K562 (cell line): ENCODE data around the gene KRT82.

Source experiments
- ARNT ChIP-seq, 2 experiments: fragments of 450-650 bp; IDR thresholded peaks; 2 replicates each; pipeline ENCODE4 v1.6.1; 2016; ENCODE audit warnings: mild to moderate bottlenecking in 1 of 2
- JUND ChIP-seq, 2 experiments: IDR thresholded peaks; 2 replicates in 1 of 2; 3 replicates in 1 of 2; pipeline ENCODE4 v1.6.1; 2011; ENCODE audit warnings: borderline replicate concordance in 2 of 2, low read depth in 2 of 2, low read length in 2 of 2, improper control_type of control experiment in 1 of 2, missing biosample characterization in 1 of 2, missing genetic modification characterization in 1 of 2, missing genetic modification reagents in 1 of 2
- KLF10 ChIP-seq: fragments of 250-450 bp; sonication (Bioruptor Pico); IDR thresholded peaks from 2 replicates; pipeline ENCODE4 v1.6.1; 2021; ENCODE audit warnings: matching md5 sums
- POLR2A ChIP-seq: fragments of 450-650 bp; conservative IDR thresholded peaks from 2 replicates; pipeline ENCODE4 v1.6.1; 2016
- PREB ChIP-seq: sonication (generic); formaldehyde crosslinking; IDR thresholded peaks from 2 replicates; pipeline ENCODE4 v1.8.1; 2023; ENCODE audit warnings: mild to moderate bottlenecking, missing genetic modification reagents
- PURB ChIP-seq: sonication (generic); formaldehyde crosslinking; IDR thresholded peaks from 2 replicates; pipeline ENCODE4 v1.9.0; 2021; ENCODE audit warnings: low read depth, mild to moderate bottlenecking, missing genetic modification reagents
- RHOXF2B ChIP-seq: fragments of 250-450 bp; sonication (Bioruptor Pico); conservative IDR thresholded peaks from 2 replicates; pipeline ENCODE4 v1.5.1; 2021
- SETDB1 ChIP-seq: IDR thresholded peaks from one replicate; pipeline ENCODE4 v1.6.1; 2012; ENCODE audit warnings: low read length, control low read depth, inconsistent platforms
- TAF1 ChIP-seq: IDR thresholded peaks from 2 replicates; pipeline ENCODE4 v1.6.1; 2011; ENCODE audit warnings: mild to moderate bottlenecking, low read length, moderate library complexity; ENCODE audit not compliant: insufficient read depth, control insufficient read depth, severe bottlenecking; ENCODE audit errors: extremely low read depth
- TFAM ChIP-seq: fragments of 250-450 bp; sonication (Bioruptor Pico); conservative IDR thresholded peaks from 2 replicates; pipeline ENCODE4 v1.5.0; 2021; ENCODE audit warnings: mild to moderate bottlenecking, moderate library complexity
- TF ChIP-seq, protein P1 (sequence below), 3 experiments: IDR thresholded peaks in 2 of 3; conservative IDR thresholded peaks in 1 of 3; 2 replicates each; pipeline ENCODE4 v1.5.1; 2011 to 2012; ENCODE audit warnings: low read length in 3 of 3, mild to moderate bottlenecking in 3 of 3, control low read depth in 2 of 3, improper control_type of control experiment in 1 of 3, inconsistent platforms in 1 of 3, low read depth in 1 of 3, mixed read lengths in 1 of 3, moderate library complexity in 1 of 3; ENCODE audit not compliant: insufficient read depth in 2 of 3
- TF ChIP-seq, protein P2 (sequence below): fragments of 250-450 bp; sonication (Bioruptor Pico); IDR thresholded peaks from 2 replicates; pipeline ENCODE4 v1.5.1; 2021; ENCODE audit warnings: mild to moderate bottlenecking
- TF ChIP-seq, protein P3 (sequence below): sonication (generic); formaldehyde crosslinking; IDR thresholded peaks from 2 replicates; pipeline ENCODE4 v1.8.1; 2023; ENCODE audit warnings: mild to moderate bottlenecking, missing genetic modification reagents
- TF ChIP-seq, protein P4 (sequence below), 2 experiments: fragments of 450-650 bp; IDR thresholded peaks; 2 replicates each; pipeline ENCODE4 v1.6.1; 2016; ENCODE audit warnings: mild to moderate bottlenecking in 2 of 2, borderline replicate concordance in 1 of 2, low read depth in 1 of 2, moderate library complexity in 1 of 2

DNA sequence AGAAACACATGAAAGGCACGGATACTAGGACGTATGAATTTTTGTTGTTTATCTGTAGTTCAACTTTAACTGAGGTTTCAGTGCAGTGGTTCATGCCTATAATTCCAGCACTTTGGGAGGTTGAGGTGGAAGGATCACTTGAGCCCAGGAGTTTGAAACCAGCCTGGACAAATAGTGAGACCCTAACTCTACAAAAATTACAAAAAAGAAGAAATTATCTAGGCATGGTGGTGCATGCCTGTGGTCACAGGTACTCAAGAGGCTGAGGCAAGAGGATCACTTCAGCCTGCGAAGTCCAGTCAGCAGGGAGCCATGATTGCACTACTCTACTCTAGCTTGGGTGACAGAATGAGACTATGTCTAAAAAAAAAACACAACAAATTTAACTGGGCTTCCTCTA is 37.8 kb upstream of the KRT82 start:
- TF ChIP-seq, protein P1, sequence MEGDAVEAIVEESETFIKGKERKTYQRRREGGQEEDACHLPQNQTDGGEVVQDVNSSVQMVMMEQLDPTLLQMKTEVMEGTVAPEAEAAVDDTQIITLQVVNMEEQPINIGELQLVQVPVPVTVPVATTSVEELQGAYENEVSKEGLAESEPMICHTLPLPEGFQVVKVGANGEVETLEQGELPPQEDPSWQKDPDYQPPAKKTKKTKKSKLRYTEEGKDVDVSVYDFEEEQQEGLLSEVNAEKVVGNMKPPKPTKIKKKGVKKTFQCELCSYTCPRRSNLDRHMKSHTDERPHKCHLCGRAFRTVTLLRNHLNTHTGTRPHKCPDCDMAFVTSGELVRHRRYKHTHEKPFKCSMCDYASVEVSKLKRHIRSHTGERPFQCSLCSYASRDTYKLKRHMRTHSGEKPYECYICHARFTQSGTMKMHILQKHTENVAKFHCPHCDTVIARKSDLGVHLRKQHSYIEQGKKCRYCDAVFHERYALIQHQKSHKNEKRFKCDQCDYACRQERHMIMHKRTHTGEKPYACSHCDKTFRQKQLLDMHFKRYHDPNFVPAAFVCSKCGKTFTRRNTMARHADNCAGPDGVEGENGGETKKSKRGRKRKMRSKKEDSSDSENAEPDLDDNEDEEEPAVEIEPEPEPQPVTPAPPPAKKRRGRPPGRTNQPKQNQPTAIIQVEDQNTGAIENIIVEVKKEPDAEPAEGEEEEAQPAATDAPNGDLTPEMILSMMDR (IDR thresholded peaks at IDR 0.05 in 2 of 3, conservative IDR thresholded peaks at IDR 0.05 in 1 of 3; ENCODE audit: insufficient read depth in 2 of 3, low read depth in 1 of 3, low read length in 3 of 3): no peak
- TF ChIP-seq KLF10 (no peak), RHOXF2B (no peak), ARNT (IDR thresholded peaks at IDR 0.05) (no peak), TAF1 (no peak), PREB (no peak), POLR2A (no peak), SETDB1 (no peak), TFAM (CRISPR knock-in tag) (no peak), PURB (CRISPR knock-in tag) (no peak), JUND (IDR thresholded peaks at IDR 0.05; ENCODE audit: borderline replicate concordance, low read depth, low read length) (no peak), JUND (tag; IDR thresholded peaks at IDR 0.05; ENCODE audit: borderline replicate concordance, low read depth, low read length) (no peak)
- TF ChIP-seq, protein P2, sequence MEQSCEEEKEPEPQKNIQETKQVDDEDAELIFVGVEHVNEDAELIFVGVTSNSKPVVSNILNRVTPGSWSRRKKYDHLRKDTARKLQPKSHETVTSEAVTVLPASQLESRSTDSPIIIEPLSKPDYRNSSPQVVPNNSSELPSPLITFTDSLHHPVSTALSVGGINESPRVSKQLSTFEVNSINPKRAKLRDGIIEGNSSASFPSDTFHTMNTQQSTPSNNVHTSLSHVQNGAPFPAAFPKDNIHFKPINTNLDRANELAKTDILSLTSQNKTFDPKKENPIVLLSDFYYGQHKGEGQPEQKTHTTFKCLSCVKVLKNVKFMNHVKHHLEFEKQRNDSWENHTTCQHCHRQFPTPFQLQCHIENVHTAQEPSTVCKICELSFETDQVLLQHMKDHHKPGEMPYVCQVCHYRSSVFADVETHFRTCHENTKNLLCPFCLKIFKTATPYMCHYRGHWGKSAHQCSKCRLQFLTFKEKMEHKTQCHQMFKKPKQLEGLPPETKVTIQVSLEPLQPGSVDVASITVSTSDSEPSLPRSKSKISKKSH (CRISPR knock-in tag): no peak
- TF ChIP-seq, protein P3, sequence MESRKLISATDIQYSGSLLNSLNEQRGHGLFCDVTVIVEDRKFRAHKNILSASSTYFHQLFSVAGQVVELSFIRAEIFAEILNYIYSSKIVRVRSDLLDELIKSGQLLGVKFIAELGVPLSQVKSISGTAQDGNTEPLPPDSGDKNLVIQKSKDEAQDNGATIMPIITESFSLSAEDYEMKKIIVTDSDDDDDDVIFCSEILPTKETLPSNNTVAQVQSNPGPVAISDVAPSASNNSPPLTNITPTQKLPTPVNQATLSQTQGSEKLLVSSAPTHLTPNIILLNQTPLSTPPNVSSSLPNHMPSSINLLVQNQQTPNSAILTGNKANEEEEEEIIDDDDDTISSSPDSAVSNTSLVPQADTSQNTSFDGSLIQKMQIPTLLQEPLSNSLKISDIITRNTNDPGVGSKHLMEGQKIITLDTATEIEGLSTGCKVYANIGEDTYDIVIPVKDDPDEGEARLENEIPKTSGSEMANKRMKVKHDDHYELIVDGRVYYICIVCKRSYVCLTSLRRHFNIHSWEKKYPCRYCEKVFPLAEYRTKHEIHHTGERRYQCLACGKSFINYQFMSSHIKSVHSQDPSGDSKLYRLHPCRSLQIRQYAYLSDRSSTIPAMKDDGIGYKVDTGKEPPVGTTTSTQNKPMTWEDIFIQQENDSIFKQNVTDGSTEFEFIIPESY: no peak
- TF ChIP-seq, protein P4, sequence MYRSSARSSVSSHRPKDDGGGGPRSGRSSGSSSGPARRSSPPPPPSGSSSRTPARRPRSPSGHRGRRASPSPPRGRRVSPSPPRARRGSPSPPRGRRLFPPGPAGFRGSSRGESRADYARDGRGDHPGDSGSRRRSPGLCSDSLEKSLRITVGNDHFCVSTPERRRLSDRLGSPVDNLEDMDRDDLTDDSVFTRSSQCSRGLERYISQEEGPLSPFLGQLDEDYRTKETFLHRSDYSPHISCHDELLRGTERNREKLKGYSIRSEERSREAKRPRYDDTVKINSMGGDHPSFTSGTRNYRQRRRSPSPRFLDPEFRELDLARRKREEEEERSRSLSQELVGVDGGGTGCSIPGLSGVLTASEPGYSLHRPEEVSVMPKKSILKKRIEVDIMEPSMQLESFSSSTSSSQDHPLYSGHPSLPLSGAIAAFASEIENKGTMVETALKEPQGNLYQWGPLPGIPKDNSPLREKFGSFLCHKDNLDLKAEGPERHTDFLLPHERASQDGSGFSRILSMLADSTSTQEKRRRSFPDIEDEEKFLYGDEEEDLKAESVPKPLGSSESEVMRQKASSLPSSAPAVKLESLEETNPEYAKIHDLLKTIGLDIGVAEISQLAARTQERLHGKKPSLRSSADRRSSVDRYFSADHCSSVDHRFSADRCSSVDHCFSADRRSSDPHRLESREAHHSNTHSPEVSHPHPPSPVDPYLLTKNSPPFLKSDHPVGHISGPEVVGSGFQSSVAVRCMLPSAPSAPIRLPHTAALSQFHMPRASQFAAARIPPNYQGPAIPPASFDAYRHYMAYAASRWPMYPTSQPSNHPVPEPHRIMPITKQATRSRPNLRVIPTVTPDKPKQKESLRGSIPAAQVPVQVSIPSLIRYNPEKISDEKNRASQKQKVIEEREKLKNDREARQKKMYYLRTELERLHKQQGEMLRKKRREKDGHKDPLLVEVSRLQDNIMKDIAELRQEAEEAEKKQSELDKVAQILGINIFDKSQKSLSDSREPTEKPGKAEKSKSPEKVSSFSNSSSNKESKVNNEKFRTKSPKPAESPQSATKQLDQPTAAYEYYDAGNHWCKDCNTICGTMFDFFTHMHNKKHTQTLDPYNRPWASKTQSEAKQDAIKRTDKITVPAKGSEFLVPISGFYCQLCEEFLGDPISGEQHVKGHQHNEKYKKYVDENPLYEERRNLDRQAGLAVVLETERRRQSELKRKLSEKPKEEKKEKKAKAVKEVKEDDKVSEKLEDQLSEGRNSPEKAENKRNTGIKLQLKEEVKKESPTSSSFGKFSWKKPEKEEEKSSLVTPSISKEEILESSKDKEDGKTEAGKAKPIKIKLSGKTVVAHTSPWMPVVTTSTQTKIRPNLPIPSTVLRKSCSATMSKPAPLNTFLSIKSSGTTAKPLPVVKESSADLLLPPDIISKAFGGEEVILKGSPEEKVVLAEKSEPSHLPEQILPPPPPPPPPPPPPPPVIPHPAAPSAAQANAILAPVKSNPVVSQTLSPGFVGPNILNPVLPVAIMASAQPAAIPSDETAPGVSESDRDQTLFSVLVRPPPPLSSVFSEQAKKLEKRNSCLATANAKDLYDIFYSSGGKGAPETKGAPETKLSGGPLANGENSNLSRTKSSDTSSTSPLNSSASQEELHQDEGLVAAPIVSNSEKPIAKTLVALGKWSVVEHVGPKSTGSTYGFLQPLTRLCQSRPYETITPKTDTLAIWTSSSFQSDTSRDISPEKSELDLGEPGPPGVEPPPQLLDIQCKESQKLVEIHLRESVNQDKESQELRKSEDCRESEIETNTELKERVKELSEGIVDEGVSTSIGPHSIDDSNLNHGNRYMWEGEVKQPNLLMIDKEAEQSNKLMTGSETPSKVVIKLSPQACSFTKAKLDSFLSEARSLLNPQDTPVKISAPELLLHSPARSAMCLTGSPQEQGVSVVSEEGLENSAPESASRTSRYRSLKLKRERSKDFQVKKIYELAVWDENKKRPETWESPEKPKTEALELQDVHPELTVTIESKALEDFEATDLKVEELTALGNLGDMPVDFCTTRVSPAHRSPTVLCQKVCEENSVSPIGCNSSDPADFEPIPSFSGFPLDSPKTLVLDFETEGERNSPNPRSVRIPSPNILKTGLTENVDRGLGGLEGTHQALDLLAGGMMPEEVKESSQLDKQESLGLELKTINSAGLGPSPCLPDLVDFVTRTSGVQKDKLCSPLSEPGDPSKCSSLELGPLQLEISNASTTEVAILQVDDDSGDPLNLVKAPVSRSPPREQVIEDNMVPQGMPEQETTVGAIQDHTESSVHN (IDR thresholded peaks at IDR 0.05; ENCODE audit: borderline replicate concordance in 1 of 2, low read depth in 1 of 2): no peak
